Activated CD8-positive, alpha-beta memory T cell treated with anti-CD3 and anti-CD28 coated beads, Interleukin-2, amount 10 ng/mL, durations not matched to agents 7 days and 5 days (primary cell): Measurements from ENCODE around the gene SUCLG2. TPM values are rescaled to one million over a fixed set of nuclear protein-coding genes. Genes with fewer than 3 reads are reported as not detected.
A peak's percentile ranks its signal among the peaks of the same experiment; 100 is the strongest.

ENCODE experiments used
- ATAC-seq: fragments of 150-1000 bp; cut with Tn5 transposase; one replicate; pipeline ENCODE4 v1.10.0; 2021; ENCODE audit warnings: moderate library complexity
- CTCF ChIA-PET: fragments of 350-600 bp; sonication (Branson Sonifier 250); formaldehyde crosslinking; loops from one replicate; lab custom pipeline; 2021; ENCODE audit warnings: antibody characterized with exemption; lab: Charles Lee
- DNase-seq: peaks from one replicate; pipeline ENCODE4 v3.0.0-alpha.2; 2020
- H3K27ac Mint-ChIP-seq: one replicate; pipeline ENCODE4 v1.8.0; 2021; ENCODE audit warnings: mild to moderate bottlenecking, mixed read lengths
- H3K27me3 Mint-ChIP-seq: one replicate; pipeline ENCODE4 v1.8.0; 2021; ENCODE audit warnings: mixed read lengths
- H3K36me3 Mint-ChIP-seq: one replicate; pipeline ENCODE4 v1.8.0; 2021; ENCODE audit warnings: mild to moderate bottlenecking, mixed read lengths
- H3K4me1 Mint-ChIP-seq: one replicate; pipeline ENCODE4 v1.8.0; 2021; ENCODE audit warnings: mixed read lengths
- H3K4me3 Mint-ChIP-seq: one replicate; pipeline ENCODE4 v1.8.0; 2021; ENCODE audit warnings: mild to moderate bottlenecking, moderate library complexity, mixed read lengths
- H3K9me3 Mint-ChIP-seq: one replicate; pipeline ENCODE4 v1.8.0; 2022; ENCODE audit warnings: low read depth, mixed read lengths
- total RNA-seq, 2 experiments: library from RNA; stranded (reverse); gene quantifications; one replicate each; pipeline ENCODE4 v1.2.3, GENCODE V29; 2021

SUCLG2 gene
- total RNA-seq, 2 experiments from 2014 or later: 45.6 to 61.4 TPM

- H3K9me3 Mint-ChIP-seq: peaks cover 3% of the 10 kb centered on the region
- H3K27ac Mint-ChIP-seq: no peak overlapping the region
- ATAC-seq (peak; percentile 42), DNase-seq (no peak)
- peaks cover 9% of the 10 kb centered on the region for H3K4me1 Mint-ChIP-seq
- H3K36me3 Mint-ChIP-seq: peaks cover 1% of the 10 kb centered on the region
- H3K27me3 Mint-ChIP-seq: peaks cover 9% of the 10 kb centered on the region
- no peak overlapping the region for H3K4me3 Mint-ChIP-seq
- CTCF ChIA-PET: no interaction called here
These were observed 304.7 kb downstream of the SUCLG2 start for GRCh38 chr3:67349551-67350174.

DNA sequence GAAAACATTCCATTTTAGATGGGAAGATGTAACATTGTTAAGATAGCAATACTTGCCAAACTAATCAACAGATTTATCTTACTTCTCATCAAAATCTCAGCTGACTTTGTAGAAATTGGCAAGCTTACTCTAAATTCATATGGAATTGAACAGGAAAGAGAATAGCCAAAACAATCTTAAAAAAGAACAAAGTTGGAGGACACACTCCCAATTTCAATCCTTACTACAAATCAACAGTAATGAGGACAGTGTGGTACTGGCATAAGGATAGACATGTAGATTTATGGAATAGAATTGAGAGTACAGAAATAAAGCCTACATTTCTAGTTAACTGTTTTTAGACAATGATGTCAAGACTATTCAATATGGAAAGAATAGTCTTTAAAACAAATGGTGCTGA is 308.3 kb downstream of the SUCLG2 start:
- H3K4me1 Mint-ChIP-seq: peaks cover 9% of the 10 kb centered on the region
- peaks cover 5% of the 10 kb centered on the region for H3K9me3 Mint-ChIP-seq
- peaks cover 9% of the 10 kb centered on the region for H3K27me3 Mint-ChIP-seq
- CTCF ChIA-PET: no interaction called here
- ATAC-seq: no peak
- H3K36me3 Mint-ChIP-seq: peaks cover 4% of the 10 kb centered on the region
- no peak overlapping the region for H3K4me3 Mint-ChIP-seq
- H3K27ac Mint-ChIP-seq: no peak overlapping the region
- no peak for DNase-seq

GRCh38 chr3:67335813-67336212 is 318.6 kb downstream of the SUCLG2 start:
- ATAC-seq: no peak
- no peak for DNase-seq
- CTCF ChIA-PET: no interaction called here
- H3K4me3 Mint-ChIP-seq: no peak overlapping the region
- peaks cover 5% of the 10 kb centered on the region for H3K36me3 Mint-ChIP-seq
- H3K4me1 Mint-ChIP-seq: peaks cover 13% of the 10 kb centered on the region
- H3K27ac Mint-ChIP-seq: no peak overlapping the region
- H3K27me3 Mint-ChIP-seq: peaks cover 20% of the 10 kb centered on the region
- peaks cover 9% of the 10 kb centered on the region for H3K9me3 Mint-ChIP-seq

DNA sequence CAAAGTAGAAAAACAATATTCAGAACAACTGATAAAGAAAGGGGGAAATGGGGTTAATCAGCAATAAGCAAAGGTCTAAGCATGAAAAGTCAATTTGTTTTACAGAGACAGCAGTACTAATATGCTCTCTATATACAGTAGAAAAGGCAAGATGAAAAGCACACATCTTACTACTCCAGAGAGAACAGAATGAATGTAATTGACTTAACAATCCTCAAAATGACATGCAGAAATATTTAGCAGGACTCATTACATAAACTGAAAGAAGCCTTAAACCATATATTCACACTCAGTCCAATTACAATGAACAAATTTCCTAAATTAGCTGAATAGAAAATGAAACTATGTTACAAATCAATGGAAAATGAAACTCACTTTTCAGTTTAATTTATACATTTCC is 319.8 kb downstream of the SUCLG2 start:
- Mint-ChIP-seq H3K4me3 (no peak overlapping the region), H3K36me3 (peaks cover 5% of the 10 kb centered on the region), H3K9me3 (peaks cover 7% of the 10 kb centered on the region), H3K27ac (no peak overlapping the region), H3K27me3 (peaks cover 20% of the 10 kb centered on the region), H3K4me1 (peaks cover 17% of the 10 kb centered on the region)
- ATAC-seq (peak; percentile 33), DNase-seq (no peak)
- CTCF ChIA-PET: interaction anchor here (1.3 kb wide), 1 partner anchor 362 kb away, joined by 3 read pairs; no protein-coding TSS in a partner anchor

GRCh38 chr3:67329358-67329757 is 325.1 kb downstream of the SUCLG2 start:
- Mint-ChIP-seq H3K9me3 (peaks cover 2% of the 10 kb centered on the region), H3K36me3 (peaks cover 3% of the 10 kb centered on the region), H3K27me3 (peaks cover 17% of the 10 kb centered on the region), H3K4me1 (peaks cover 17% of the 10 kb centered on the region), H3K27ac (no peak overlapping the region), H3K4me3 (no peak overlapping the region)
- peak; percentile 65 for ATAC-seq
- CTCF ChIA-PET: no interaction called here
- DNase-seq: peak; percentile 44

- Mint-ChIP-seq H3K4me3 (no peak overlapping the region), H3K36me3 (peaks cover under 1% of the 10 kb centered on the region), H3K27me3 (peaks cover 21% of the 10 kb centered on the region), H3K27ac (no peak overlapping the region), H3K9me3 (peaks cover 2% of the 10 kb centered on the region), H3K4me1 (peaks cover 14% of the 10 kb centered on the region)
- DNase-seq (no peak), ATAC-seq (no peak)
- CTCF ChIA-PET: interaction anchor here (1.2 kb wide), 1 partner anchor 9 kb away, joined by 3 read pairs; no protein-coding TSS in a partner anchor
These were observed 326.8 kb downstream of the SUCLG2 start for GRCh38 chr3:67327582-67327981.

- DNase-seq: no peak
- peaks cover 20% of the 10 kb centered on the region for H3K27me3 Mint-ChIP-seq
- CTCF ChIA-PET: interaction anchor here (1.2 kb wide), 1 partner anchor 211 kb away, joined by 4 read pairs; no protein-coding TSS in a partner anchor
- H3K36me3 Mint-ChIP-seq: no peaks in the 10 kb centered on the region
- H3K4me1 Mint-ChIP-seq: peaks cover 14% of the 10 kb centered on the region
- H3K27ac Mint-ChIP-seq: no peak overlapping the region
- no peaks in the 10 kb centered on the region for H3K9me3 Mint-ChIP-seq
- ATAC-seq: no peak
- no peak overlapping the region for H3K4me3 Mint-ChIP-seq
These were observed 329.2 kb downstream of the SUCLG2 start for GRCh38 chr3:67325231-67325630.
